ENCODE data around the gene USH2A. TPM values are rescaled to one million over a fixed set of nuclear protein-coding genes. Genes with fewer than 3 reads are reported as not detected.

The USH2A gene
- total RNA-seq, 1 donor from 2014 or later = 0.14 TPM

GRCh38 chr1:216086678-216087077 lies 336.6 kb downstream of the USH2A start:
- DNase-seq (ENCODE audit: low read depth, low spot score) = no peak
- Mint-ChIP-seq H3K27ac (ENCODE audit: unreplicated experiment) (no peak overlapping the region), H3K27me3 (ENCODE audit: low read depth) (no peaks in the 10 kb centered on the region), H3K4me1 (peaks cover 17% of the 10 kb centered on the region), H3K36me3 (ENCODE audit: low read depth) (no peaks in the 10 kb centered on the region), H3K4me3 (no peak overlapping the region), H3K9me3 (peaks cover 3% of the 10 kb centered on the region)
- TF ChIP-seq, protein P1, sequence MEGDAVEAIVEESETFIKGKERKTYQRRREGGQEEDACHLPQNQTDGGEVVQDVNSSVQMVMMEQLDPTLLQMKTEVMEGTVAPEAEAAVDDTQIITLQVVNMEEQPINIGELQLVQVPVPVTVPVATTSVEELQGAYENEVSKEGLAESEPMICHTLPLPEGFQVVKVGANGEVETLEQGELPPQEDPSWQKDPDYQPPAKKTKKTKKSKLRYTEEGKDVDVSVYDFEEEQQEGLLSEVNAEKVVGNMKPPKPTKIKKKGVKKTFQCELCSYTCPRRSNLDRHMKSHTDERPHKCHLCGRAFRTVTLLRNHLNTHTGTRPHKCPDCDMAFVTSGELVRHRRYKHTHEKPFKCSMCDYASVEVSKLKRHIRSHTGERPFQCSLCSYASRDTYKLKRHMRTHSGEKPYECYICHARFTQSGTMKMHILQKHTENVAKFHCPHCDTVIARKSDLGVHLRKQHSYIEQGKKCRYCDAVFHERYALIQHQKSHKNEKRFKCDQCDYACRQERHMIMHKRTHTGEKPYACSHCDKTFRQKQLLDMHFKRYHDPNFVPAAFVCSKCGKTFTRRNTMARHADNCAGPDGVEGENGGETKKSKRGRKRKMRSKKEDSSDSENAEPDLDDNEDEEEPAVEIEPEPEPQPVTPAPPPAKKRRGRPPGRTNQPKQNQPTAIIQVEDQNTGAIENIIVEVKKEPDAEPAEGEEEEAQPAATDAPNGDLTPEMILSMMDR (conservative IDR thresholded peaks at IDR 0.05) = no peak

GRCh38 chr1:216081445-216081844 lies 341.8 kb downstream of the USH2A start:
- H3K27me3 Mint-ChIP-seq (ENCODE audit: low read depth) = no peaks in the 10 kb centered on the region
- H3K4me1 Mint-ChIP-seq = peaks cover 7% of the 10 kb centered on the region
- peaks cover 3% of the 10 kb centered on the region for H3K9me3 Mint-ChIP-seq
- TF ChIP-seq, protein P1 (conservative IDR thresholded peaks at IDR 0.05) = no peak
- H3K4me3 Mint-ChIP-seq = no peak overlapping the region
- no peak overlapping the region for H3K27ac Mint-ChIP-seq (ENCODE audit: unreplicated experiment)
- no peaks in the 10 kb centered on the region for H3K36me3 Mint-ChIP-seq (ENCODE audit: low read depth)
- DNase-seq (ENCODE audit: low read depth, low spot score) = no peak

- Mint-ChIP-seq H3K36me3 (ENCODE audit: low read depth) (no peaks in the 10 kb centered on the region), H3K9me3 (no peaks in the 10 kb centered on the region), H3K4me1 (peaks cover 33% of the 10 kb centered on the region), H3K27me3 (ENCODE audit: low read depth) (no peaks in the 10 kb centered on the region), H3K4me3 (no peak overlapping the region), H3K27ac (ENCODE audit: unreplicated experiment) (no peak overlapping the region)
- DNase-seq (ENCODE audit: low read depth, low spot score) = no peak
- TF ChIP-seq, protein P1 (conservative IDR thresholded peaks at IDR 0.05) = no peak
These were observed 346.5 kb downstream of the USH2A start for GRCh38 chr1:216076751-216077150.

DNA sequence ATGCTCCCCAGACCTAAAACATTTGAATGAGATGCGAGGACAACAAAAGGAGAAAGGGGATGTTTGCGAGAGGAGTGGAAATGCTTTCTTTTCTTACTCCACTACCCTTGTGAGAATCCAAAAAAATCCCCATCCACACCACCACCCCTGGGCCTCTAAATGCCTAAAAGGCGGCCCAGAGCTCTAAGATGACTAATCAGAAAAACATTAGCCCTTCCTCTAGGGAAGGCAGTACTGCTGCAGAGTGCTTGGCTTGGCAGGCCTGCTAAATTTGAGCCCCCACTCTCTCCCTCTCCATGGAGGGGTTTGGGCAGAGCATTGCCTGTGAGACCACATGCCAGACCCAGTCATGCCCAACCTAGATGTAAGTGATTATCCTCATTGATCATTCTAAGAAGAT lies 347.9 kb downstream of the USH2A start:
- Mint-ChIP-seq H3K27ac (ENCODE audit: unreplicated experiment) (no peak overlapping the region), H3K27me3 (ENCODE audit: low read depth) (no peaks in the 10 kb centered on the region), H3K4me1 (peaks cover 37% of the 10 kb centered on the region), H3K9me3 (no peaks in the 10 kb centered on the region), H3K36me3 (ENCODE audit: low read depth) (no peaks in the 10 kb centered on the region), H3K4me3 (no peak overlapping the region)
- no peak for DNase-seq (ENCODE audit: low read depth, low spot score)
- TF ChIP-seq, protein P1 (conservative IDR thresholded peaks at IDR 0.05) = no peak

DNA sequence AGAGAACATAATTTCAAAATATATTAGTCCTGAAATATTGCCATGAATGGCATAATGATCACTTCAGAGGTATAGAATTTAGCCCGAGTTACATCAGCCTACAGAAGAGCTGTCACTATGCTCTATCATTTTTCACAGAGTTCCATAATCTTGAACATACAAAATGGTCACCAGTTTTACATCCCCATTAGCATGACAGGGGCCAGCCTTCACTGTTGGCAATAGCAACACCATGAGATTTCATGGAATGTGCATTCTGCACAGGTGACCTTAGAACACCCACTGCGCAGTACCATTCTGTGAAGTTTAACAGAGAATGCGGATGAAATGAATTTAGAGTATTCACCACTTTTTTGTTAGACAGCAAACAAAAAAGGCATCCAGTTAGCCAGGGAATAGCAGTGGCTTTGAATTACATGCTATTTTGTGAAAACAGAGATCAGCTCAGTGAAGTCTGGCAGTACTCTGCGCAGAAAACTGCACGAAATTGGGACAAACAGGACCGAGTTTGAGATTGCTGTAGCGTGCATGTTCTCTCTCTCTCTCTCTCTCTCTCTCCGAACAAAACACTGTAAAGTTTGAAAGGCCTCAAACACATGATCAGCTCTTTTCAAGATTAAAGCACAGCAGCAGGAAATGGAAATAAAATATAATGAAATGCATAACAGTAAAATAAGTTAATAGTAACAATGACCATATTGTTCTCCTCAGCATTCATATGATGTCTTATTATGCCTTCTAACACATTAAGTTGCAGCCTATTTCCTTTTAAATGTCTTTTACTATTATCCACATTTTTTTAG lies 349.3 kb downstream of the USH2A start:
- DNase-seq (ENCODE audit: low read depth, low spot score) = no peak
- no peaks in the 10 kb centered on the region for H3K36me3 Mint-ChIP-seq (ENCODE audit: low read depth)
- no peaks in the 10 kb centered on the region for H3K9me3 Mint-ChIP-seq
- peaks cover 37% of the 10 kb centered on the region for H3K4me1 Mint-ChIP-seq
- peak overlapping the region; percentile 17 for H3K27ac Mint-ChIP-seq (ENCODE audit: unreplicated experiment)
- H3K4me3 Mint-ChIP-seq = no peak overlapping the region
- H3K27me3 Mint-ChIP-seq (ENCODE audit: low read depth) = no peaks in the 10 kb centered on the region
- TF ChIP-seq, protein P1 (conservative IDR thresholded peaks at IDR 0.05) = no peak

All from neural crest cell (in vitro differentiated cells).